Neutrophil (primary cell): ENCODE data around the gene CDK2AP2.
A peak's percentile ranks its signal among the peaks of the same experiment; 100 is the strongest.
"Not testable (repeated sequence)": the region's sequence is repeated elsewhere in the genome, so short reads cannot be mapped to it uniquely, and the experiment has no call there.

Experiments
- H3K27ac ChIP-seq: fragments of 200-600 bp; sonication (generic); 2 replicates; pipeline ENCODE4 v1.5.1; 2016; ENCODE audit warnings: mild to moderate bottlenecking, moderate library complexity
- H3K27me3 ChIP-seq: fragments of 200-600 bp; sonication (generic); 2 replicates; pipeline ENCODE4 v1.6.0; 2016; ENCODE audit warnings: mild to moderate bottlenecking
- H3K36me3 ChIP-seq: fragments of 200-600 bp; sonication (generic); 2 replicates; pipeline ENCODE4 v1.5.1; 2017
- H3K4me1 ChIP-seq, 2 experiments: fragments of 200-600 bp in 1 of 2; sonication (generic) in 1 of 2; 1 replicate in 1 of 2; 2 replicates in 1 of 2; pipeline versions ENCODE4 v1.5.1 to v1.6.1; 2013 to 2016; ENCODE audit warnings: low read depth in 1 of 2, low read length in 1 of 2, mild to moderate bottlenecking in 1 of 2, moderate library complexity in 1 of 2; ENCODE audit not compliant: control insufficient read depth in 1 of 2, insufficient read depth in 1 of 2
- H3K4me3 ChIP-seq, 2 experiments: fragments of 200-600 bp in 1 of 2; sonication (generic) in 1 of 2; 1 replicate in 1 of 2; 2 replicates in 1 of 2; pipeline ENCODE4 v1.5.1; 2013 to 2016; ENCODE audit warnings: low read depth in 1 of 2, low read length in 1 of 2, mild to moderate bottlenecking in 1 of 2, moderate library complexity in 1 of 2
- H3K9me3 ChIP-seq: fragments of 200-600 bp; sonication (generic); 2 replicates; pipeline ENCODE4 v1.5.1; 2016
- CTCF ChIP-seq: fragments of 200-600 bp; sonication (generic); IDR thresholded peaks from 2 replicates; pipeline ENCODE4 v1.5.1; 2016; ENCODE audit warnings: antibody characterized with exemption

CDK2AP2 gene

GRCh38 chr11:67466367-67466766 lies 41.6 kb downstream of the CDK2AP2 start:
- Histone ChIP-seq H3K36me3 (no peaks in the 10 kb centered on the region), H3K4me1 (peaks cover 27 to 39% of the 10 kb centered on the region in 2 experiments), H3K4me3 (no peak overlapping the region), H3K27me3 (no peaks in the 10 kb centered on the region), H3K27ac (peak overlapping the region; percentile 43), H3K9me3 (no peaks in the 10 kb centered on the region)
- no peak for TF ChIP-seq CTCF

DNA sequence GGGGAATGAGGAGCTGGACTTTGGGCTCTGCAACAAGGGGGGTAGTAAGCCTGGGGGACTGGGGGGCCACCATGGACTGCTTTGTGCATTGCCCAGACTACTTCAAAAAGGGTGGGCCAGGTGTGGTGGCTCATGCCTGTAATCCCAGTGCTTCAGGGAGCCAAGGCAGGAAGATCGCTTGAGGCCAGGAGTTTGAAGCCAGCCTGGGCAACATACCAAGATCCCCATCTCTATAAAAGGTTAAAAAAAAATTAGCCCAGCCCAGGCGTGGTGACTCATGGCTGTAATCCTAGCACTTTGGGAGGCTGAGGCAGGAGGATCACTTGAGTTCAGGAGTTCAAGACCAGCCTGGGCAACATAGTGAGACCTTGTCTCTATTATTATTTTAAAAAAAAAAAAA lies 42.4 kb downstream of the CDK2AP2 start:
- H3K9me3 ChIP-seq, H3K36me3 ChIP-seq, H3K27me3 ChIP-seq: not testable (repeated sequence)
- Histone ChIP-seq H3K4me1 (peaks cover 27 to 39% of the 10 kb centered on the region in 2 experiments), H3K27ac (peak overlapping the region; percentile 95), H3K4me3 (peak overlapping the region; percentile 75 to 87)

GRCh38 chr11:67465189-67465510 lies 42.8 kb downstream of the CDK2AP2 start:
- Histone ChIP-seq H3K9me3 (no peaks in the 10 kb centered on the region), H3K4me3 (peak overlapping the region; percentile 75 to 87), H3K36me3 (no peaks in the 10 kb centered on the region), H3K27me3 (no peaks in the 10 kb centered on the region), H3K4me1 (peaks cover 27 to 39% of the 10 kb centered on the region in 2 experiments), H3K27ac (peak overlapping the region; percentile 95)
- TF ChIP-seq CTCF = no peak

DNA sequence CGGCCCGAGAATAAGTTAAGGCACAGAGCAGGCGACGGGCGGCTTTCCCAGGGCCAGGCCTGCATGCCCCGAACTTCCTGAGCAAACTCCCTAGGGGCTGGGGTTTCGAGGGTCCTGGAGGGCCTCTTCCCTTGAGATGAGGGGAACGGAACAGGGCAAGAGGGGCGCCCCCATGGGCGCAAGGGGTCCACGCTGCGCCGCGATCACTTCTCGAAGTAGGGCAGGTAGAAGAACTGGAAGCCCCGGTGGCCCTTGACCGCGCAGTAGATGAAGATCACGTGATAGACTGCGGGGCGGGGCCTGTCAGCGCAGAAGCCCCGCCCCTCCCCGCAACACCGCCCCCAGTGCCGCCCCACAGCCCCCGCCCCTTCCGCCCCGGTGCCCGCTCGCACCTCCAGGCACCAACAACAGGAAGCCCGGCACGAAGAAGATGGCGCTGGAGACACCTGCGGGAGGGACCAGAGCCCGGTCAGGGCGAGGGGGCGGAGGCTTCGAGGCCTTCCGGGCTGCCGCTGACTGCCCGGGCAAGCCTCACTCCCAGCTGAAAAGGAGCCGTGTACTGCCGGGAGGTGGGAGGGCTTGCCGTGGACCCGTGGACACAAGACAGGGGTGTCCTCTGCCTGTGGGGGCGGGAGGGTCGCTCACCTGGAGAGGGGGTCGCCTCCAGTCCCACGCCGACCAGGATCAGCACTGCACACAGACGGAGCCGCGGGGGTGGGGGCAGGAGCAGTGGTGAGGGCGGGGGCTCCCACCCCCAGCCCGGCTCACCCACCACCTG lies 43.4 kb downstream of the CDK2AP2 start:
- H3K27ac ChIP-seq = peak overlapping the region; percentile 95
- H3K4me3 ChIP-seq = peak overlapping the region; percentile 75 to 87
- peaks cover 25 to 37% of the 10 kb centered on the region in 2 experiments for H3K4me1 ChIP-seq
- no peaks in the 10 kb centered on the region for H3K36me3 ChIP-seq
- no peaks in the 10 kb centered on the region for H3K27me3 ChIP-seq
- TF ChIP-seq CTCF = no peak
- H3K9me3 ChIP-seq = no peaks in the 10 kb centered on the region

GRCh38 chr11:67463680-67464410 lies 44.1 kb downstream of the CDK2AP2 start:
- H3K27ac ChIP-seq = peak overlapping the region; percentile 95
- TF ChIP-seq CTCF = no peak
- H3K4me3 ChIP-seq = peak overlapping the region; percentile 75 to 87
- H3K9me3 ChIP-seq = no peaks in the 10 kb centered on the region
- H3K27me3 ChIP-seq = no peaks in the 10 kb centered on the region
- no peaks in the 10 kb centered on the region for H3K36me3 ChIP-seq
- H3K4me1 ChIP-seq = peaks cover 22 to 32% of the 10 kb centered on the region in 2 experiments

DNA sequence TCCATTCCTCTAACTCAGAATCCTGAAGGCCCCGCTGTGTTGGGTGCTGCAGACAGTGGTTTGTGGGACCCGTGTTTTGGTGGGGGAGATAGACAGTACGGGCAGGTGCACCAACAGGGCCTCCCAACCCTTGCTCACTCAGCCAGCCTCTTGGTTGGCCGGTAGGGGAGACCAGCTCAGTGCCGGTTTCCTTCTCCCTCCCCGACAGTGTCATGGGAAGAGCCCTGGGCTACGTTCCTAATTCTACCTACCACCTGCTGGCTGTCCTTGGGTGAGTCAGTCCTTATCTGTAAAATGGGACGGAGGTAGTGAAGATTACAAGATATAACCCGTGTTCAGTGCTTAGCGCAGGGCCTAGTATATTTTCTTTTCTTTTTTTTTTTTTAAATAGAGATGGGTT lies 44.8 kb downstream of the CDK2AP2 start:
- Histone ChIP-seq H3K36me3 (no peaks in the 10 kb centered on the region), H3K4me1 (peaks cover 16 to 25% of the 10 kb centered on the region in 2 experiments), H3K27me3 (no peaks in the 10 kb centered on the region), H3K9me3 (no peaks in the 10 kb centered on the region), H3K27ac (no peak overlapping the region), H3K4me3 (no peak overlapping the region)
- no peak for TF ChIP-seq CTCF
